Erythroblast (primary cell): ENCODE measurements around the gene TMEM108.
A peak's percentile ranks its signal among the peaks of the same experiment; 100 is the strongest.

Source experiments
- DNase-seq, 2 experiments: peaks; one replicate each; lab custom pipeline; 2025; lab: John Stamatoyannopoulos, UW
- GATA1 ChIP-seq: IDR thresholded peaks from 2 replicates; pipeline ENCODE4 v1.6.1; 2011; ENCODE audit warnings: low read depth, mild to moderate bottlenecking, control low read depth, low read length, moderate library complexity
- POLR2A ChIP-seq: IDR thresholded peaks from 2 replicates; pipeline ENCODE4 v1.6.1; 2011; ENCODE audit warnings: mild to moderate bottlenecking, low read length

The TMEM108 gene

DNA sequence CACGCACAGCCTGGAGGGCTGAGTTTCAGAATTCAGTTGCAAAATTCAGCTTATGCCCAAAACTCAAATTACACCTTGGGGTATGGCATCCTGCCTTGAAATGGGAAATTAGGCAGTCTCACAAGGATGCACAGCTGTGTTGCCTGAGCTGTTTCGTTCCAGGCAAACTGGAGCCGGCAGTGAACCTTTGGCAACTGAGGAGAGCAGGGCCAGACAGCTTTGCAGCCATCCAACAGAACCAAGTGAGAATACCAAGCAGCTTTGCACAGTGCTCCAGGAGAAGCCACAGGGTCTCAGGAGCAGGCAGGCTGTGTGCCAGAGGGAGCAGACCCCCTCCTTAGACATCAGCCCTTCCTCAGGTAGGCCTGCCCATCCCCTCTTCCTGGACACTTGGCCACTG, 329.2 kb downstream of the TMEM108 start:
- DNase-seq = no peak
- TF ChIP-seq POLR2A (no peak), GATA1 (no peak)

DNA sequence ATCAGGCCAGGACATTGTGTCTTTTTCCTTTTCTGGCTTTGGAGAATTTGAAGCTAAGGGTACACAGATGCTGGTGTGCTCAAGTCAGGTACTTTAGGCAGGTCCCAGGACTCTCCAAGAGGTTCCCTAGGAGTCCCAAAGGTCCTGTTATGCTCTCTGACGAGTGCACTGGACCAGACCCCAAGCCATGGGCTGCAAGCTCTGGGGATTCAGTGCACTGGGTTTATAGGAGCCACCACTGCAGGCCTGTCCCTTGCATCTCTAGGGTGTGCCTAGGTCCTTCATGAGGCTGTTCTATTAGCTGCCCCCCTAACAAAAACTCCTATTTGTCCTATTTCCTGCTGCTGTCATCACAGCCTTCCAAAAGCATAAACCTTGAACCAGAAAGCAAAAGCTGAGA, 329.8 kb downstream of the TMEM108 start:
- DNase-seq = no peak
- TF ChIP-seq POLR2A (no peak), GATA1 (no peak)

DNA sequence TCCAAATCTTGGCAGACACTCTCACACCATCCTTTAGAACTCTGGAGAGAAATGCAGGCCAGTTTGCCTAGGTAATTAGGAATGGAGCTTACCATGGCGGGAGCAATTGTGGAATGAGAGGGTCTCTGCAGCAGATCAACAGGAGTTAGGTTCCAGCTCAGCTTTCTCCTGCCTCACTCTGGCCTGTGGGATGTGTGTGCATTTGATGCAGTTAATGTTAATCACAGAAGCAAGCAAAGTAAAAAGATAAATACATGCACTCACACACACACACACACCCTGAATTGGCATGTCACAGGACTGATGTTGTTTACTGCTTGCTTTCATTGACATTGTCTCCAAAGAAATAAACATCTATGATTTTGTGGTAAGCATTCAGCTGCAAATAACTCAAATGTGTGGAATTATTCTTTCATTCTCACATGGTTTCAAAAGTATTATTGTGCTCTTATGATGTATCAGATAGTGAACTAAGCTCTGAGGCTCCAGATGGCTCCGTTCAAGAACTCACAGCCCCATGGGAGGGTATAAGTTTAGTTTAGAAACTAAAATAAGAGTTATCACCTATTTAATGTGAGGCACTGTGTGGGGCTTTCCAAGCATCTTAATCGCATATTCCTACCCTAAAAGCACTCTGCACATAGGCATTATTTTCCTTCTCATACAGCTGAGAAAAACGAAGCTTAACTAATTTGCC, 330.3 kb downstream of the TMEM108 start:
- DNase-seq = no peak
- TF ChIP-seq GATA1 = no peak
- no peak for TF ChIP-seq POLR2A

DNA sequence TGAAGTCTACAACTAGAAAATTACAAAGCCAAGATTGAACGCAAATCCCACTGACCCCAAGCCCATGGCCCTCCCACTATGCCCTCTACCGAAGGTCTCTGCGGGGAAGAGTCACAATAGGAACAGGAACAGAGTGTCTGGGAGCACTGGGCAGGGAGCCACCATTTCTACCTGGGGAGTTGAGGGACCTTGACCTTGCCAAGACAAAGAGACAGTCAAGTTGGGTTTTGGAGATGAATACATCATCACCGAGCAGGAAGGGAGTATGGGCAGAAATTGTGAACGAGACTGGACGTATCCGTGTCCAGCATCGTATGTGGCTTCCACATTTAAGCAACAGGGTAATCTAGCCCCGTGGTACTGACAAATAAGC, 330.9 kb downstream of the TMEM108 start:
- no peak for DNase-seq
- no peak for TF ChIP-seq POLR2A
- no peak for TF ChIP-seq GATA1

DNA sequence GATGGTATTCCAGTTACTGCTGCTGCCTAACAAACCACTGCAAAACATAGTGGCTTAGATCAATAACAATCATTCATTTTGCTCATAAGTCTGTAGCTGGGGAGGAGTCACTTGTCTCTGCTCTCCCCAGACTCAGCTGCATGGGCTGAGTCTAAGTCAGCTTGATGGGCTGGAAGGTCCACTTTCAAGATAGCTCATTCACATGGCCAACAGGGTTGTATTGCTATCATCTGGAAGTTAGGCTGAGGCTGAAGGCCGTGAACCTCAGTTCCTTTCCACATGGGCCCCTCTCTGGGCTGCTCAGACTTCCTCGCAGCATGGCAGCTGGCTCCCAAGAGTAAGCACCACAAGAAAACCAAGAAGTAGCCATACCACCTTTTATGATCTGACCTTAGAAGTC, 333.0 kb downstream of the TMEM108 start:
- TF ChIP-seq GATA1 (no peak), POLR2A (no peak)
- no peak for DNase-seq

DNA sequence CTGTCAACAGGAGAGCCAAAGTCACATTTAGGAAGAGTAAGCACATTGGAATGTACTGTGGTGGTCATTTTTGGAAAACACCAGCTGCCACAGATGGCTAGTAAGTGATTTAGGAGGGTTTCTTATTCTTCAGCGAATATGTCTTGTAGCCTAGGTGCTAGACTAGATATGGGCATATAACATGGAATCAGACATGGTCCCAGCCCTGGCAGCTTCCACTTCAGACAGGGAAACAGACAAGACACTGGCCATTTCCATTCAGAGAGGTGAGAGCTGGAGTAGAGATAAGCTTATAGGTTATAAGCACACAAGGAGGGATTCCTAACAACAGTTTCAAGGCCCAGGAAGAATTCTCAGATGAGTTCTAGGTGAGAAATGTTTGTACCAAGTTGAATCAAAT, 333.5 kb downstream of the TMEM108 start:
- TF ChIP-seq POLR2A (no peak), GATA1 (no peak)
- DNase-seq = no peak

DNA sequence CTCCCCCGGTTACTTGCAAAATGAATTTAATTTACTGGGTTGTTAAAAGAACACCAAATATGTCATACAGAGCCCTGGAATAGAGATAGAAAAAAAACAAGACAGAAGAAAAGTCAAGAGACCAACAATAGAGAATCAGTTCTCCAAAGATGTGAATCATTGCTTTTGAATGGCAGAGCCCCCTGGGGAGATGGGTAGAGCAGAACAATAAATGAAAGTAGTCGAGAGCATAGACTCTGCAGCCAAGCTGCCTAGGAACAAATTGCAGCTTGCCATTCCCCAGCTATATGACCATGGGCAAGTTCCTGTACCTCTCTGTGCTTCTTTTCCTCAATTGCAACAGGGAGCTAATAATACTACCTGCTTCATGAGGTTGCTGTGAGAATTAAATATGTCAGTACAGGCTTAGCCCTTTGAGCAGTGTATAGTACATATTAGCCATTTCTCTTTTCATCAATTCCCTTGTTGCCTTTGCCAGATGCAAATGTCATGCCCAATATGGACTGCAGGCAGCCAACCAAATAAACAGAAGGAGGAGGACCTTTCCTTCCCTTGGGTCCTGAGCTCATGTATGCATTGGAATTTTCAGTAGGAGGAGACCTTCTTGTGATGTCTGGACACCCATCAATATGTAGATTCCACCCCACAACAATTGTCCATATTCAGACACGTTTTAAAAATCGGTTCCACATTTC, 336.7 kb downstream of the TMEM108 start:
- DNase-seq = no peak
- TF ChIP-seq GATA1 (no peak), POLR2A (no peak)

DNA sequence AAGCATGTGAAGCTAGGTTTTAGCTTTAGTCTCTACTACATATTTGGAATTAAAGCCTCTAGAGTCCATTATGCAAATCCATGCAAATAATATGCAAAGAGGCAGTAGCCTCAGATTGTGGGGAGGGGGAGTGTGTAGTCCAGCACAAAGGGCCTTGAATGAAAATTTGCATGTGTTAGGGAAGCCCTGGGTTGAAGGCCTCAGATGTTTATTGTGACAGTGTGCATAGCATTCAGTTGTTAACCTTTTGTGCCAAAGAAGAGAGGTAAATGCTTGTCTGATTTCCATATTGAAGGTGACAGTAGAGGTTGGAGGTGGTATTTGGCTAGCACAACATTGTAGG, 337.2 kb downstream of the TMEM108 start:
- no peak for TF ChIP-seq POLR2A
- no peak for TF ChIP-seq GATA1
- no peak for DNase-seq

DNA sequence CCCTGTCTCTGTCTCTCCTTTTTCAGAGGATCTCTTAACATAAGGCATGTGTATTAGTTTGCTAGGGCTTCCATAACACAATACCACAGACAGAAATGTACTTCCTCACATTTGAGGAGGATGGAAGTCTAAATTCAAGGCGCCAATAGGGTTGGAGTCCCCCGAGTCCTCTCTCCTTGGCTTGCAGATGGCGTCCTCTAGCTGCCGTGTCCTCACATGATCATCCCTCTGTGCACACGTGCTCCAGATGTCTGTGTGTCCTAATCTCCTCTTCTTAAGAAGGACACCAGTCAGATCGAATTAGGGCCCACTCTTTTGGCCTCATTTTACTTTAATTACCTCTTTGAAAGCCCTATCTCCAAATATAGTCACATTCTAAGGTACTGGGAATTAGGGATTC, 338.6 kb downstream of the TMEM108 start:
- TF ChIP-seq POLR2A = no peak
- no peak for TF ChIP-seq GATA1
- no peak for DNase-seq

DNA sequence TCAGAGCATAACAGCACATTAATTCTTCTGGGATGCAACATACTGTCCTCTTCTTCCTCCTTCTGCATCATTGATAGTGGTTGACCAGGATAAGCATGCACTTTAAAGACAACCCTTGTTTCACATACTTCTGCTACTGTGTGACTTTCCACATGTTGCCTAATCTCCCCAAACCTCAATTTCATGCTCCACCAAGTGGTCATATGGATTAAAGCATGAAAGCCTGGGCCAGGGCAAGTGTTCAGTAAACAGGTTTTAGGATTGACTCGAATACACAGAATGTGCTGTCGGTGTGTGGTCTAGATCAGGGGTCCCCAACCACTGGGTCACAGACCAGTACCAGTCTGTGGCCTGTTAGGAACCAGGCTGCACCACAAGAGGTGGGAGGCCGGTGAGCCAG, 339.2 kb downstream of the TMEM108 start:
- peak; percentile 3 to 14 for DNase-seq
- TF ChIP-seq POLR2A = no peak

DNA sequence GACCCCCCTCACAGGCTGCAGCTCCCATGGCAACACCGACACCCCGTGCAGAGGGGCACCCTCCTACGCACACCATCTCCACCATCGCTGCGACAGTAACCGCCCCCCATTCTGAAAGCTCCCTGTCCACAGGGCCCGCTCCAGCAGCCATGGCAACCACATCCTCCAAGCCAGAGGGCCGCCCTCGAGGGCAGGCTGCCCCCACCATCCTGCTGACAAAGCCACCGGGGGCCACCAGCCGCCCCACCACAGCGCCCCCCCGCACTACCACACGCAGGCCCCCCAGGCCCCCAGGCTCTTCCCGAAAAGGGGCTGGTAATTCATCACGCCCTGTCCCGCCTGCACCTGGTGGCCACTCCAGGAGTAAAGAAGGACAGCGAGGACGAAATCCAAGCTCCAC, 341.7 kb downstream of the TMEM108 start:
- TF ChIP-seq GATA1 = no peak
- no peak for TF ChIP-seq POLR2A
- no peak for DNase-seq

DNA sequence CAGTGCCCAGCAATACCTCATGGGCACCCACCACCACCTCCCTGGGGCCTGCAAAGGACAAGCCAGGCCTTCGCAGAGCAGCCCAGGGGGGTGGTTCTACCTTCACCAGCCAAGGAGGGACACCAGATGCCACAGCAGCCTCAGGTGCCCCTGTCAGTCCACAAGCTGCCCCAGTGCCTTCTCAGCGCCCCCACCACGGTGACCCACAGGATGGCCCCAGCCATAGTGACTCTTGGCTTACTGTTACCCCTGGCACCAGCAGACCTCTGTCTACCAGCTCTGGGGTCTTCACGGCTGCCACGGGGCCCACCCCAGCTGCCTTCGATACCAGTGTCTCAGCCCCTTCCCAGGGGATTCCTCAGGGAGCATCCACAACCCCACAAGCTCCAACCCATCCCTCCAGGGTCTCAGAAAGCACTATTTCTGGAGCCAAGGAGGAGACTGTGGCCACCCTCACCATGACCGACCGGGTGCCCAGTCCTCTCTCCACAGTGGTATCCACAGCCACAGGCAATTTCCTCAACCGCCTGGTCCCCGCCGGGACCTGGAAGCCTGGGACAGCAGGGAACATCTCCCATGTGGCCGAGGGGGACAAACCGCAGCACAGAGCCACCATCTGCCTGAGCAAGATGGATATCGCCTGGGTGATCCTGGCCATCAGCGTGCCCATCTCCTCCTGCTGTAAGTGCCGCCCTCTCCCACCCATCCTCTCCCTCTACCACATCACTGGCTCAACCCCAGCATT, 342.5 kb downstream of the TMEM108 start:
- DNase-seq = no peak
- TF ChIP-seq GATA1 (no peak), POLR2A (no peak)

DNA sequence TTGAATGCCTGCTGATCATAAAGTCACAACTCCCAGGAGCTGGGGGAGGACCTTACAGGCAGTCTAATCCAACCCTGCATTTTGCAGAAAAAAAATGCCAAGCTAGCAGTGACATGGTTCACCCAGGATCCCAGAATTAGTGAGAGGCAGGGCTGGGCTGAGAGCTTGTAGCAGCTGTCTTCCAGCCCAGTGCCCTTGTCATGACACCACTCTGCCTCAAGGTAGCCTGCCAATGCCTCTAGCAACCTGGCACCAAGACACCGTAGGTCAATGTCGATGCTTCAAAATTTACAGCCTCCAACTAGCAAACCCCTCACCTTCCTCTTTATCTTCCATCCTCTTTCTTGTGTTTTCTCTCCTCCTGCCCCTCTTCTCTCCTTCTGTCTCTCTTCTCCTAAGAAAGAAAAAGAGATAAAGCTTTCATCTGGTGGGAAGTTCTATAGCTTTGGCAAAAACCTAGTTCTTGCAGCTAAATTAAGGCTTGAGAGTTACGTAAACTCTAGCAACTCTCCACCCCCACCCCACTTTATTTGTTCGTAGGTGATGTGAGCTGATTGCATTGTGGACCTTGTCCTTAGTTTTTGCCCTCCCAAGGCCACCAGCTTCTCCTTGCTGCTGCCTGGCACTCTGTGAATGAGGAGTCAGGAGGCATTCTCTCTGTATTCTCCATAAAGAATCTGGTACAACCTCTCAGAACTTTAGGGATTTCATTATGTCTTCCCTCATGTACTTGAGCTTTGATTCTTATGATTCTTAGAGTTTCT, 343.3 kb downstream of the TMEM108 start:
- no peak for DNase-seq

DNA sequence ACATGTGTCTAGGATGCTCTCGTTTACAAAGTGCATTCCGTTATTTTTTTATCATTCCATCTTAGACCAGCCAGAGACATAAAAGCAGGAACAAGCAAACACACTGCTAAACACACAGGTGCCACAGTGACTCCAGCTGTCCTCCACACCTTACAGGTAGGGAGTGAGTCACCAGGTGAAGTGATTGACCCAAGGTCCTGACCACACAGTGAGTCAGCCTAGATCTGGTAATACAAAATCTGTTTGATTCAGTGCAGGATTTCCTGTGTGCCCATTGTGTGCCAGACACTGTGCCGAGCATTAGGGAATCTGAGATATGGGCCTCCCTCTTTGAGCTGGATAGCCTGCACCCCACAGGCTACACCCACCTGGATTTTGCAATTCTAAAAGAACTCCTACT, 345.0 kb downstream of the TMEM108 start:
- TF ChIP-seq POLR2A (no peak), GATA1 (no peak)
- no peak for DNase-seq

More for the DNA sequence above, 343.3 kb downstream of the TMEM108 start:
- TF ChIP-seq GATA1 = no peak
- no peak for TF ChIP-seq POLR2A
